GM19023 (cell line): Measurements from ENCODE around the gene LHFPL6.

Experiments used
- ATAC-seq: cut with Tn5 transposase; IDR thresholded peaks from one replicate; pipeline ENCODE4 v1.9.1; 2021; ENCODE audit warnings: mild to moderate bottlenecking, moderate library complexity; ENCODE audit not compliant: unreplicated experiment

Gene LHFPL6

GRCh38 chr13:39596176-39596575, 6.8 kb downstream of the LHFPL6 start:
- no peak for ATAC-seq

DNA sequence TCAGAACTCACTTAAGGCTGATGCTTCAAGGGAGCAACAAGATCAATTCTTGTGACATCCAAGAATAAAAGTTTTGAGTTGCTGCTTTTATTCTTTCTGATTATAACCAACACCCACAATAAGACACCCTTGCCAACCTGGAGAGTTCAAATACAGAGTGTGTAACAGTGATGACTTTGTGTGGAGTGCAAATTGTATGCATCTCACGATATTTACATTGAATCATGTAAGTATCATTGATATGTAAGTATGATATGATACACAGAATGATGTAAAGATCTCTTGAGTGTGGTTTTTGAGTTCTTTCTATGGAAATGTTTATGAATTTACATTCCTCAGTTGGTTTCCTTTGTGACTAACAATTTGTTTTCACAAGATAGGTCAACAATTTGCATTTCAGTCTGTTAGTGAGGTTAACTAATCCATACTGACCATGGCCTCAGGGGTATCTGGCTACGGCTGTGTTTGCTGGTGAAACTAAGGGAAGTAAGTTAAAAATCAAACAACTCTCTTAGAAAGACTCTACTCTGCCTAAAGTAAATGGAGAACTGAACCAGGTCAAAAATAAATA, 12.4 kb downstream of the LHFPL6 start:
- ATAC-seq, result no peak

DNA sequence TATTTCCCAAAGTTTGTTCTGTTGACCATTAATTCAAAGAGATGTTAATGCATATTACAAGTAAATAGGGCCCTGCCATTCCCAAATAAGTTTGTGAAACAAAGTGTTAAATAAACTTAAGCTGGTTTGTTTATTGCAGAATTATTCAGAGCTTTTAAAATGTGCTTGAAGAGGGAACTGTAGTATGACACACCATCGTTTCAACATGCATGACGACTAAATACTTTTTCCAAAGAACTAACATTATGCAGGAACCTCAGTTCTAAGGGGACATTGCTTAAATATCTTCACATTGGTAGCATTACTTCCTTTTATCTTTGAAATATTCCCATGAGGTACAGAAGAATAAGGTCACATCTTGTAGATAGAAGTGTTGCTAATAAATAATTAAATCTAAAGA, 14.6 kb downstream of the LHFPL6 start:
- no peak for ATAC-seq

GRCh38 chr13:39587939-39588338, 15.1 kb downstream of the LHFPL6 start:
- ATAC-seq, result no peak

DNA sequence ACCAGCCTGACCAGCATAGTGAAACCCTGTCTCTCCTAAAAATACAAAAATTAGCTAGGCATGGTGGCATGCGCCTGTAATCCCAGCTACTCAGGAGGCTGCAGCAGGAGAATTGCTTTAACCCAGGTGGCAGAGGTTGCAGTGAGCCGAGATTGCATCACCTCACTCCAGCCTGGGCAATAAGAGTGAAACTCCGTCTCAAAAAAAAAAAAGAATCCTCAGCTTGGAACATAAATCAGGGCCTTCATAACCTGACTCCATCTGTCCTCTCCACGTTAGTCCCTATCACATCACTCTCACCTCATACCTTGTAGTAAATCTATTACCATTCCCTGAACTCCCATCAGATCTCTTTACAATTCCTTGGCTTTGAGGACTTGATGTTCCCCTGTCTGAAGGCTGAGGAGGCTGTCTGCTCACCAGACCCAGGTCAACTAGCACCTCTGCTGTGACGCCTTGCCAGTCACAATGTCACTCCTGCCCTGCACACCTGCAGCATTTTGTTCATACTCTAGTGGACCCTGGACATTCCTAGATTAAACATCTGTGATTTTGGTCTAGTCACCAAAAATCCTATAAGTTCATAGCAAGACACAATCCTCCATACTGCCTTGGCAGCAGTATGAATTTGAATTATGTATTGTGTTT, 15.9 kb downstream of the LHFPL6 start:
- ATAC-seq, result no peak

GRCh38 chr13:39586151-39586550, 16.8 kb downstream of the LHFPL6 start:
- ATAC-seq, result no peak

- ATAC-seq, result no peak
These were observed 17.8 kb downstream of the LHFPL6 start for GRCh38 chr13:39585219-39585618.

- ATAC-seq, result no peak
These were observed 22.0 kb downstream of the LHFPL6 start for GRCh38 chr13:39580881-39581575.

DNA sequence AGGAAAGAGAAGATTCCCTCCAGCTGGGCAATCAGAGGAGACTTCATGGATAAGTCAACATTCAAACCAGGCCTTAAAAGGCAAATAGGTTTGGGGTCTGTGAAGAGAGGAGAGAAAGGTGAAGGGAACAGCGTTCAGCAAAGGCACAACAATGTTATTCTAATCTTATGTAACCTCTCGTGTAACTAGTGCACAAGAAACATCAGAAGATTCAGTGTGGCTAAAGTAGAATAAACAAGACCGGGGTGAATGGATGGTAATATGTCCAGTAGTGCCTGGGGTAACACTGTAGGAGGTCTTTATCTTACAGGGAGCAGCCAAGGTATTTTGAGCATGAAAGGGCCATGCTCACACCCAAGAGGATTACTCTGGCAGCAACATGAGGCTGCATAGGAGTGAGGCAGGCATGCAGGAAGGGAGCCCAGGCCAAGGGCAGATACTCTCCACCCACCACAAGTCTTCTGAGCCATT, 24.1 kb downstream of the LHFPL6 start:
- no peak for ATAC-seq

- ATAC-seq, result no peak
These were observed 25.0 kb downstream of the LHFPL6 start for GRCh38 chr13:39577838-39578491.

DNA sequence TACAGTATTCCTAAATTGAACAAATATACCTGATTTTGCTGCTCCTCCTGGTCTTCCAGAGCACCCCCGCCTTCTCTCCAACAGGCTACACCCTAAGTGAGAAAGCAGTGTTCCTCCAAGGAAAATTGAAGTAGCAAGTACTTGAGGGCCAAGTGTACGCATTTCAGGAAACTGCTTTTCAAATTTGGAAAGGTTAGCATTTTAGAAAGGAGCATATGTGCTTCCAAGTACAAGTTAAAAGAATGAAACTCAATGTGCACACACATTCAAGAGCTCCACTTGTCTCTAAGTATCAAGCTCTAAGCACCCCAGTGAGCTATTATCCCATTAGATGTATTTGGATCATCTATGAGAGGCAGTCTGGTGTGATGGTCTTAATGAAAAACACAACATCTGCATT, 25.8 kb downstream of the LHFPL6 start:
- ATAC-seq, result no peak

GRCh38 chr13:39575641-39576238, 27.3 kb downstream of the LHFPL6 start:
- ATAC-seq, result no peak

DNA sequence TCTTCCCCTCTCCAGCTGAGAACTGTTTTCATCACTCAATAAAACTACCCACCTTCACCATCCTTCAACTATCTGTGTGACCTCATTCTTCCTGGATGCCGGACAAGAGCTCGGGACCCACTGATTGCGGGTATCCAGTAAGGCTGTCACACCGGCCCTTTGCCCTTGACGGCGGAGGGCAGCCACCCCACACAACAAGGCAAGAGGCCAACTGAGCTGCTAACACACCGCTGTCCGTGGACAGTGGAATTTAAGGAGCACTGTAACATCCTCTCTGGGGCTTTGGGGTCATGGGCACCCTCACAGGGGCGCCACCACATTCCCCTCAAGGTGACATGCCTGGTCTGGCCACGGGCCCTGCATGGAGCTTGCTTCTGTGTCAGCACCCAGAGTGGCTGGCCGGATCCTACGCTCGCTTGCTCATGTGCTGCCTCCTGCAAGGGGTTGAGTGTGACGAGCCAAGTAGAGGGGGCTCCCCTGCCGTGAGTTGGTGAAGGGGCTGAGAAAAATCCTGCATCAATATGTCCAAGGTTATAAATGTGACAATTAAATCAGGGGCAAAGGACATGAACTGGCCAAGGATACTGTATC, 31.4 kb downstream of the LHFPL6 start:
- ATAC-seq, result no peak

GRCh38 chr13:39567569-39567968, 35.4 kb downstream of the LHFPL6 start:
- no peak for ATAC-seq

DNA sequence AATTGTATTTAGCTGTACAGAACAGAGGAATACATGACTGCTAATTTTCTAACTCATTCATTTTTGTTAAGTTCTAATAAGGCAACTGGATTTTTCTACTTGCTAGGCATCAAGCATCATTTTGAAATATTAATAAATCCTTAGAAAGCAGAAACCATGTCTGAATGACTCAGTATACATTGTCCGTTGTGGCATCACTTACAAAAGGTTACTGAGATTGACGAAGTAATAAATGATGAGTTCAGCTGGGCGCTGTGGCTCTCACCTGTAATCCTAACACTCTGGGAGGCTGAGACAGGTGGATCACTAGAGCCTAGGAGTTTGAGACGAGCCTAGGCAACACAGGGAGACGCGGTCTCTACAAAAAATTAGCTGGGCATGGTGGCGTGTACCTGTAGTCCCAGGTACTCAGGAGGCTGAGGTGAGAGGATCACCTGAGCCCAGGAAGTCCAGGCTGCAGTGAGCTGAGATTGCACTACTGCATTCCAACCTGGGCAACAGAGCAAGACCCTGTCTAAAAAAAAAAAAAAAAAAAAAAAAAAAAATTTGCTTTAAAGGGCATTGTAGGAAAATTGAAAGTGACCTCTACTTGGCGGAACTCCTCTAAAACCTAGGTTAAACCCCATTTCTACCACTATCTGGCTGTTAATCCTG, 36.6 kb downstream of the LHFPL6 start:
- no peak for ATAC-seq

DNA sequence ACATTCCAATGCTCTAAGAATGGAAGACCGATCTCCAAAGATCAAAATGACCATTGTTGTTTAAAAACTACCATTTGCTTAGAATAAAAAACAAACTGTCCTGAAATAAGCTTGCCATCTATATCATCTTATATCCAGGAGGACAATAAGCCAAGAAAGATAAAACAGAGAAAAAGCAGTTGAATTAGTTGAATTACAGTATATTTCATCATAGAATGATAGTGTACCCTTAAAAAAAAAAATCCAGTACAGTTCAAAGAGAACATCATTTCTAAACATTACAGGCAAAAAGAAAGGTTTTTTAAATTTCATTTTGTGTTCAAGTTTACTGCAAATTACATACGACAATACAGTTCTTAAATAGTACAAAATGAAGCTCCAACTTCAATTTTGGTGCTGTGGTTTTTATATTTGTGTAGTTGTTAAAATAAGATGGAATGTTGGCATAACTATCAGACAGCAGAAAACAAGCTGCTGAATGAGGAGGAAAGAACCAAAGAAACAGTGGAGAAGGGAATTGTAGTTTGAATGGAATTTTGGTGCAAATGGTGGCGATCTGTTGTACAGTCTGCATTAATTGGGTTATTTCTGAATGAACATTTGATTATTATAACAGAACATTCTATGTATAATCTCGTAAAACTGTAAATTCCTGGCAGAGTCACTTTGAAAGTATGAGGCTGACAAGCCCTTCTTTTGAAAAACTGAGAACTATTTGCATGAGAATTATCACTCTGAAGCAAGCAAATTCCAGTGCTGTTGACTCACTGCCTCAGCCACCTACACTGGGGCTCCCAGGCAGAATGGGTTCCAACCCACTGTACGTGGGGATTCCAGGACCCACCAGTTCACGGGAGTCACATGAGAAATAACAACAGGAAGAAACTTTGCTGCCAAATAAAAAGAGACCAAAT, 37.7 kb downstream of the LHFPL6 start:
- ATAC-seq, result no peak

- ATAC-seq, result no peak
These were observed 39.6 kb downstream of the LHFPL6 start for GRCh38 chr13:39563470-39563735.

GRCh38 chr13:39561971-39562370, 41.0 kb downstream of the LHFPL6 start:
- no peak for ATAC-seq

- no peak for ATAC-seq
These were observed 43.1 kb downstream of the LHFPL6 start for GRCh38 chr13:39559847-39560246.
